Measurements from ENCODE around the gene AP2A2. TPM values are rescaled to one million over a fixed set of nuclear protein-coding genes. Genes with fewer than 3 reads are reported as not detected.
A peak's percentile ranks its signal among the peaks of the same experiment; 100 is the strongest.

The AP2A2 gene
- total and polyA plus RNA-seq, 2 donors (not counting 1 experiment from before 2014, with no cell fraction given), result 53.1 to 57.0 TPM

DNA sequence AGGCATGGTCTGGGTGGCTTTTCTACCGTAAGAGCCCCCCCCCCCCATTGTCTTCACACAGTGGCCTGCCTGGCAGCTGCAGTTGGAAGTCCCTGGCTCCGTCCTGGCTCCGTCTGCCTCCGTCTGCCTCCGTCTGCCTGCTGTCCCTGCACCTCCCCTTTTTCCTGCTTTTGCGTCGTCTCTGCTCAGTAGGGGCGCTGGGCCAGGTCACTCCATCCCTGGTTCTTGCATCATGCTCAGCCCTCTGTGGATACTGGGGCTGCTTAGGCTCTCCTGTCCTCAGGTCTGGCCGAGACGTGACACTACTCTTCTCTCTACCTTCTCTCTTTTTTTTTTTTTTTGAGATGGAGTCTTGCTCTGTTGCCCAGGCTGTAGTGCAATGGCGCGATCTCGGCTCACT, 27.8 kb downstream of the AP2A2 start:
- peaks cover 0 to 13% (median 8%) of the 10 kb centered on the region in 3 donors for H3K9me3 ChIP-seq (ENCODE audit: control extremely low read depth in 1 of 3, control insufficient read depth in 2 of 3, insufficient read depth in 1 of 3, low read length in 2 of 3)
- H4K20me1 ChIP-seq (ENCODE audit: control insufficient read depth, insufficient read depth, low read length, poor library complexity, severe bottlenecking), result peaks cover 46% of the 10 kb centered on the region
- no peaks in the 10 kb centered on the region for H3K27me3 ChIP-seq (replicated peaks in 1 of 4; ENCODE audit: control extremely low read depth in 1 of 4, control insufficient read depth in 3 of 4, insufficient read depth in 4 of 4, low read length in 3 of 4)
- no peak overlapping the region for H3K27ac ChIP-seq (ENCODE audit: low read length in 2 of 2)
- H3K9ac ChIP-seq (ENCODE audit: low read length), result no peak overlapping the region
- H3K36me3 ChIP-seq (replicated peaks in 1 of 2; ENCODE audit: control extremely low read depth in 1 of 2, control insufficient read depth in 1 of 2, extremely low read depth in 1 of 2, insufficient read depth in 2 of 2, low read length in 1 of 2), result peaks cover 0 to 9% of the 10 kb centered on the region in 2 experiments
- intact Hi-C loops (cut with micrococcal nuclease), result no loop called here
- ATAC-seq (ENCODE audit: low read depth), result no peak
- H3K4me3 Mint-ChIP-seq, result no peak overlapping the region
- no peak overlapping the region for H2AFZ ChIP-seq (ENCODE audit: insufficient read depth, low read depth, low read length, poor library complexity, severe bottlenecking)
- TF ChIP-seq, protein P1, sequence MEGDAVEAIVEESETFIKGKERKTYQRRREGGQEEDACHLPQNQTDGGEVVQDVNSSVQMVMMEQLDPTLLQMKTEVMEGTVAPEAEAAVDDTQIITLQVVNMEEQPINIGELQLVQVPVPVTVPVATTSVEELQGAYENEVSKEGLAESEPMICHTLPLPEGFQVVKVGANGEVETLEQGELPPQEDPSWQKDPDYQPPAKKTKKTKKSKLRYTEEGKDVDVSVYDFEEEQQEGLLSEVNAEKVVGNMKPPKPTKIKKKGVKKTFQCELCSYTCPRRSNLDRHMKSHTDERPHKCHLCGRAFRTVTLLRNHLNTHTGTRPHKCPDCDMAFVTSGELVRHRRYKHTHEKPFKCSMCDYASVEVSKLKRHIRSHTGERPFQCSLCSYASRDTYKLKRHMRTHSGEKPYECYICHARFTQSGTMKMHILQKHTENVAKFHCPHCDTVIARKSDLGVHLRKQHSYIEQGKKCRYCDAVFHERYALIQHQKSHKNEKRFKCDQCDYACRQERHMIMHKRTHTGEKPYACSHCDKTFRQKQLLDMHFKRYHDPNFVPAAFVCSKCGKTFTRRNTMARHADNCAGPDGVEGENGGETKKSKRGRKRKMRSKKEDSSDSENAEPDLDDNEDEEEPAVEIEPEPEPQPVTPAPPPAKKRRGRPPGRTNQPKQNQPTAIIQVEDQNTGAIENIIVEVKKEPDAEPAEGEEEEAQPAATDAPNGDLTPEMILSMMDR (IDR thresholded peaks at IDR 0.05), result no peak
- TF ChIP-seq EZH2 (IDR thresholded peaks at IDR 0.05; ENCODE audit: borderline replicate concordance, insufficient read depth, low read depth, low read length, poor library complexity, severe bottlenecking), result no peak
- DNase-seq, result no peak
- peaks cover 31% of the 10 kb centered on the region for H3K4me1 Mint-ChIP-seq
- H3K4me2 ChIP-seq (replicated peaks; ENCODE audit: low read depth, low read length, poor library complexity, severe bottlenecking), result no peak overlapping the region
- ChIA-PET CTCF (no interaction called here), POLR2A (no interaction called here)
- H3K4me3 ChIP-seq (ENCODE audit: control extremely low read depth in 1 of 5, extremely low read depth in 1 of 5, insufficient read depth in 1 of 5, low read depth in 2 of 5, low read length in 4 of 5), result no peak overlapping the region
- no peaks in the 10 kb centered on the region for H3K27me3 Mint-ChIP-seq
- WGBS (ENCODE audit: insufficient coverage), result 85% methylated on average over 10 of the region's 13 CpGs
- peaks cover 63% of the 10 kb centered on the region for H3K79me2 ChIP-seq (ENCODE audit: control insufficient read depth, insufficient read depth, low read length)
- peaks cover 18% of the 10 kb centered on the region in 2 donors for H3K4me1 ChIP-seq (ENCODE audit: control insufficient read depth in 2 of 2, insufficient read depth in 2 of 2, low read length in 2 of 2)
- H3K9me3 Mint-ChIP-seq (ENCODE audit: insufficient read depth), result peaks cover 3% of the 10 kb centered on the region
- H3K27ac Mint-ChIP-seq, result no peak overlapping the region

DNA sequence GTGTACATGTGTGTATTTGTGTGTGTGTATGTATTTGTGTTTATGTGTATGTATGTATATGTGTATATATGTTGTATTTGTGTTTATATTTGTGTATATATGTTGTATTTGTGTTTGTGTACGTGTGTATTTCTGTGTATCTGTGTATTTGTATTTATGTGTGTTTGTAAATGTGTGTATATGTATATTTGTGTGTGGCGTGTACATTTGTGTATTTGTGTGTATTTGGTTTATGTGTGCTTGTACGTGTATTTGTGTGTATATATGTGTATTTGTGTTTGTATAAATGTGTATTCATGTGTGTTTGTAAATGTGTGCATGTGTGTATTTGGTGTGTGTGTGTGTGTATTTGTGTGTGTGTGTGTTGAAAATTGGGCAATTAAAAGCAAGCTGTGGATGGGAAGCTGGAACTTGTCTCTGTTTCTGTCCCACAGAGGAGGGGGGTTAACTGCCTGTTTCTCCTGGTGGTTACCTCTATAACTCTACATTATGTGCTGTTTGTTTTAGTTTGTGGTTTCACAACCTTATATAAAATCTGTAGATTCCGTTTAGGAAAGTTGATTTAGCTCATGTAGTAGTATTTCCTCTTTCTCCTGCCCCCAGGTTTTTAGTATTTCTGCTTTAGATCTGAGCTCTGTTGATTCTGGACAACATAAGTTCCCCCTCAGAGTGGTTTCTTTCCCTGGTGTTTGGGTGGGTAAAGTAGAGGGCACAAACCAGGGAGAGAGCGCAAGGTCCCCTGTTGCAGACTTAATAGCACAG, 28.9 kb downstream of the AP2A2 start:
- intact Hi-C loops (cut with micrococcal nuclease), result no loop called here
- H3K4me3 Mint-ChIP-seq, result peak overlapping the region; percentile 37
- H3K9me3 ChIP-seq (ENCODE audit: control extremely low read depth in 1 of 3, control insufficient read depth in 2 of 3, insufficient read depth in 1 of 3, low read length in 2 of 3), result peaks cover 0 to 5% (median 2%) of the 10 kb centered on the region in 3 donors
- H3K4me2 ChIP-seq (replicated peaks; ENCODE audit: low read depth, low read length, poor library complexity, severe bottlenecking), result peak overlapping the region; percentile 33
- H3K4me1 Mint-ChIP-seq, result peaks cover 31% of the 10 kb centered on the region
- peak overlapping the region; percentile 21 for H3K27ac Mint-ChIP-seq
- H3K4me3 ChIP-seq (ENCODE audit: control extremely low read depth in 1 of 5, extremely low read depth in 1 of 5, insufficient read depth in 1 of 5, low read depth in 2 of 5, low read length in 4 of 5), result no peak overlapping the region
- H2AFZ ChIP-seq (ENCODE audit: insufficient read depth, low read depth, low read length, poor library complexity, severe bottlenecking), result no peak overlapping the region
- ChIA-PET POLR2A (no interaction called here), CTCF (no interaction called here)
- peaks cover 3% of the 10 kb centered on the region for H3K9me3 Mint-ChIP-seq (ENCODE audit: insufficient read depth)
- DNase-seq, result no peak
- peaks cover 46% of the 10 kb centered on the region for H4K20me1 ChIP-seq (ENCODE audit: control insufficient read depth, insufficient read depth, low read length, poor library complexity, severe bottlenecking)
- peak overlapping the region in 1 of 2 donors; percentile 69 for H3K27ac ChIP-seq (ENCODE audit: low read length in 2 of 2)
- ATAC-seq (ENCODE audit: low read depth), result no peak
- H3K27me3 ChIP-seq (replicated peaks in 1 of 4; ENCODE audit: control extremely low read depth in 1 of 4, control insufficient read depth in 3 of 4, insufficient read depth in 4 of 4, low read length in 3 of 4), result no peaks in the 10 kb centered on the region
- 89% methylated on average over 4 of the region's 5 CpGs for WGBS (ENCODE audit: insufficient coverage)
- peaks cover 53% of the 10 kb centered on the region for H3K79me2 ChIP-seq (ENCODE audit: control insufficient read depth, insufficient read depth, low read length)
- no peak for TF ChIP-seq EZH2 (IDR thresholded peaks at IDR 0.05; ENCODE audit: borderline replicate concordance, insufficient read depth, low read depth, low read length, poor library complexity, severe bottlenecking)
- TF ChIP-seq, protein P1 (IDR thresholded peaks at IDR 0.05), result no peak
- peaks cover 18% of the 10 kb centered on the region in 2 donors for H3K4me1 ChIP-seq (ENCODE audit: control insufficient read depth in 2 of 2, insufficient read depth in 2 of 2, low read length in 2 of 2)
- no peaks in the 10 kb centered on the region for H3K27me3 Mint-ChIP-seq
- H3K9ac ChIP-seq (ENCODE audit: low read length), result peak overlapping the region; percentile 14
- H3K36me3 ChIP-seq (replicated peaks in 1 of 2; ENCODE audit: control extremely low read depth in 1 of 2, control insufficient read depth in 1 of 2, extremely low read depth in 1 of 2, insufficient read depth in 2 of 2, low read length in 1 of 2), result peaks cover 0 to 10% of the 10 kb centered on the region in 2 experiments

Data from B cell (primary cell).